Activated CD4-positive, CD25-positive, alpha-beta regulatory T cell treated with anti-CD3 and anti-CD28 coated beads, Interleukin-2, amount 50 U/mL, for 72 hours (primary cell): ENCODE measurements around the gene MEGF10.

Experiments used
- DNase-seq: peaks from one replicate; pipeline ENCODE4 v3.0.0; 2021

MEGF10 gene

GRCh38 chr5:127331890-127332649, 41.5 kb downstream of the MEGF10 start:
- DNase-seq, result no peak

- no peak for DNase-seq
Measured at GRCh38 chr5:127333483-127333882, 42.9 kb downstream of the MEGF10 start.

GRCh38 chr5:127335381-127335780, 44.8 kb downstream of the MEGF10 start:
- no peak for DNase-seq

- no peak for DNase-seq
Measured at GRCh38 chr5:127337876-127338275, 47.3 kb downstream of the MEGF10 start.

GRCh38 chr5:127338501-127338900, 47.9 kb downstream of the MEGF10 start:
- no peak for DNase-seq

GRCh38 chr5:127340606-127341005, 50.0 kb downstream of the MEGF10 start:
- DNase-seq, result no peak

GRCh38 chr5:127342364-127342763, 51.8 kb downstream of the MEGF10 start:
- DNase-seq, result no peak

- no peak for DNase-seq
Measured at GRCh38 chr5:127343313-127343712, 52.7 kb downstream of the MEGF10 start.

GRCh38 chr5:127343866-127344265, 53.3 kb downstream of the MEGF10 start:
- no peak for DNase-seq

- no peak for DNase-seq
Measured at GRCh38 chr5:127344931-127345330, 54.3 kb downstream of the MEGF10 start.

- DNase-seq, result no peak
Measured at GRCh38 chr5:127351418-127351817, 60.8 kb downstream of the MEGF10 start.

GRCh38 chr5:127352068-127352467, 61.5 kb downstream of the MEGF10 start:
- DNase-seq, result no peak

- DNase-seq, result no peak
Measured at GRCh38 chr5:127353327-127353726, 62.7 kb downstream of the MEGF10 start.

- DNase-seq, result no peak
Measured at GRCh38 chr5:127353796-127354195, 63.2 kb downstream of the MEGF10 start.

- DNase-seq, result no peak
Measured at GRCh38 chr5:127355337-127355736, 64.7 kb downstream of the MEGF10 start.

GRCh38 chr5:127358284-127358683, 67.7 kb downstream of the MEGF10 start:
- DNase-seq, result no peak

GRCh38 chr5:127358740-127359139, 68.1 kb downstream of the MEGF10 start:
- no peak for DNase-seq

GRCh38 chr5:127359502-127359901, 68.9 kb downstream of the MEGF10 start:
- no peak for DNase-seq

GRCh38 chr5:127363403-127363802, 72.8 kb downstream of the MEGF10 start:
- DNase-seq, result no peak

- DNase-seq, result no peak
Measured at GRCh38 chr5:127367029-127367428, 76.4 kb downstream of the MEGF10 start.

- no peak for DNase-seq
Measured at GRCh38 chr5:127367946-127368465, 77.4 kb downstream of the MEGF10 start.

GRCh38 chr5:127369796-127370195, 79.2 kb downstream of the MEGF10 start:
- DNase-seq, result no peak

- DNase-seq, result no peak
Measured at GRCh38 chr5:127370631-127371030, 80.0 kb downstream of the MEGF10 start.

- DNase-seq, result no peak
Measured at GRCh38 chr5:127373858-127374491, 83.4 kb downstream of the MEGF10 start.
